ACC112 (cell line): ENCODE results near the gene TCF7L1.
"Not testable (repeated sequence)": the region's sequence is repeated elsewhere in the genome, so short reads cannot be mapped to it uniquely, and the experiment has no call there.

ENCODE experiments used
- H2AFZ ChIP-seq: fragments of 200-600 bp; sonication (generic); one replicate; pipeline ENCODE4 v1.6.0; 2017; ENCODE audit warnings: antibody characterized with exemption, low read length; ENCODE audit not compliant: unreplicated experiment
- H3K27ac ChIP-seq: fragments of 200-600 bp; sonication (generic); 2 replicates; pipeline ENCODE4 v1.5.1; 2014; ENCODE audit warnings: low read depth, mild to moderate bottlenecking, antibody characterized with exemption, low read length, moderate library complexity
- H3K27me3 ChIP-seq: fragments of 200-600 bp; sonication (generic); 2 replicates; pipeline ENCODE4 v1.6.1; 2014; ENCODE audit warnings: mild to moderate bottlenecking, antibody characterized with exemption, low read length, moderate library complexity, mixed read lengths; ENCODE audit not compliant: insufficient read depth
- H3K36me3 ChIP-seq: fragments of 200-600 bp; sonication (generic); 2 replicates; pipeline ENCODE4 v1.6.1; 2016; ENCODE audit warnings: mild to moderate bottlenecking, antibody characterized with exemption, low read length, moderate library complexity, mixed read lengths; ENCODE audit not compliant: insufficient read depth
- H3K4me1 ChIP-seq: fragments of 200-600 bp; sonication (generic); one replicate; pipeline ENCODE4 v1.6.1; 2016; ENCODE audit warnings: low read length, mixed read lengths; ENCODE audit not compliant: insufficient read depth, unreplicated experiment, control insufficient read depth
- H3K4me3 ChIP-seq: fragments of 200-600 bp; sonication (generic); 2 replicates; pipeline ENCODE4 v1.5.1; 2014; ENCODE audit warnings: mild to moderate bottlenecking, low read depth, low read length
- H3K79me2 ChIP-seq: fragments of 200-600 bp; sonication (generic); one replicate; pipeline ENCODE4 v1.6.0; 2016; ENCODE audit warnings: low read length; ENCODE audit not compliant: control insufficient read depth, unreplicated experiment, insufficient read depth

TCF7L1 gene

DNA sequence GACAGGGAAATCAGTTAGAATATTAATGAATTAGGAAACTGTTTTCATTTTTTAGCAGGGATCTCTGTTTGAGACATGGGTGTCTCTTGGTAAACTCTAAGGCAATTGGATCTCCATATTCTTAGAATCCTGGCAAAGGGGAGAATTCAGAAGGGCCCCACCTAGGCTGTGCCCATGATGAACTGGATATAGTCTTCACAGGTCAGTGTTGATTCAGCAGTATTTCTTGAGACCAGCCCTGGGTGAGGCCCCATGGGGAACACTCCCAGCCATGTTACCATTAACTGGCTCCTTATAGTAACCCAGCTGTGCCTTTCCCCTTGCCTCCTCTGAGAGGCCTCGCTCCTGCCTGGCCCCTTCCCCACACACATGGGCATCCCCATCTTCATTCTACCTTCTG is 76.7 kb downstream of the TCF7L1 start:
- H3K27me3 ChIP-seq, result no peaks in the 10 kb centered on the region; the same call in 1 of the 2 replicates
- no peaks in the 10 kb centered on the region for H3K36me3 ChIP-seq
- no peak overlapping the region for H2AFZ ChIP-seq
- H3K27ac ChIP-seq, result no peak overlapping the region
- H3K4me3 ChIP-seq, result no peak overlapping the region
- H3K79me2 ChIP-seq, result no peaks in the 10 kb centered on the region
- no peaks in the 10 kb centered on the region for H3K4me1 ChIP-seq

DNA sequence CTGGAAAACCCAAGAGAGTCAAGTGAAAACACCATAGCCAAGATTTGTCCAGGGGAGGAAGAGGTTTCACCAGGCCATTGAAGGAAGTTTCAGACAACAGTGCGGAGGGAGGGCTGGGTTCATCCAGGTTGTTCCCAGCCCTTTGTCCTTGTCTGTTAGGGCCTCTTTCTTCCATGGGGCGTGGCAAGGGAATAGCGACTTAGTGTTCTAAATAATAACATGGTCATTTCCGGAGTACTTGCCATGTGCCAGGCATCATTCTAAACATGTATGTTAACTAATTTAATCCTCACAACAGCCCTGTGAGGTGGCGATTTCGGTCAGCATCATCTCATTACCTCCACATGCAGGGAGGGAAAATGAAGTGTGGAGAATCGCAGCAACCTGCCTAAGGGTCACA is 77.3 kb downstream of the TCF7L1 start:
- Histone ChIP-seq H3K4me1 (no peaks in the 10 kb centered on the region), H3K27me3 (no peaks in the 10 kb centered on the region; the same call in 1 of the 2 replicates), H3K27ac (no peak overlapping the region), H3K4me3 (no peak overlapping the region), H3K36me3 (no peaks in the 10 kb centered on the region), H2AFZ (no peak overlapping the region), H3K79me2 (no peaks in the 10 kb centered on the region)

DNA sequence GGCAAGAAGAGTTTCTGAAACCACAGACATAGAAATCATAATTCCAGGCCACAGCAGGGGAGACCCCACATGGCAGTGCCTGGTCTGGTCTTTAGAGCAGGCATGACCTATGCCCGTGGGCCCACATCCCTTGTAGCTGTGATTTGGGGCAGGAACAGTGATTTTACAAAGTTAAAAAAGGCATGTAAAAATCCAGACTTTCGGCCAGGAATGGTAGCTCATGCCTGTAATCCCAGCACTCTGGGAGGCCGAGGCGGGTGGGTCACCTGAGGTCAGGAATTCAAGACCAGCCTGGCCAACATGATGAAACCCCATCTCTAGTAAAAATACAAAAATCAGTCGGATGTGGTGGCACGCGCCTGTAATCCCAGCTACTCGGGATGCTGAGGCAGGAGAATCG is 78.4 kb downstream of the TCF7L1 start:
- not testable (repeated sequence) for H3K4me3 ChIP-seq, H3K27me3 ChIP-seq, H2AFZ ChIP-seq, H3K79me2 ChIP-seq, H3K4me1 ChIP-seq, H3K27ac ChIP-seq, H3K36me3 ChIP-seq

DNA sequence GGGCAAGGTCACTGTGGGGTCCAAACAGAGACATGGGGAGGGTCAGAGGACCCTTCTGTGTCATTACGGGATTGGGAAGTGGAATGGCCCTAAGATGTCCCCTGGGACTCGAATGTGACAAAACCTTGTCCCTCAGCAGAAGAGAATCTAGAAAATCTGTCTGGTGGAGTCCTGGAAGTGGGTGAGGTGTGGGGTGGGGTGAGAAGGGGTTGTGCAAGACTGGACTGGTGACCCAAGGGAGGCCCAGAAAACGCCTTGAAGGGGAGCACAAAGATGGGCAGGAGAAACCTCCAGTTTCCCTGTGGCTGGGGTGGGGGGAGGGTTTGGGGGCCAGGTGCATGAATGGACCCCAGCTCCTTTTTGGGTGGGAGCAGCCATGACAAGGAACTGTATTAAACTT is 79.6 kb downstream of the TCF7L1 start:
- Histone ChIP-seq H3K36me3 (no peaks in the 10 kb centered on the region), H3K4me1 (peaks cover 6% of the 10 kb centered on the region), H3K4me3 (no peak overlapping the region), H3K27ac (no peak overlapping the region), H3K79me2 (no peaks in the 10 kb centered on the region), H3K27me3 (no peaks in the 10 kb centered on the region; the same call in 1 of the 2 replicates), H2AFZ (no peak overlapping the region)

DNA sequence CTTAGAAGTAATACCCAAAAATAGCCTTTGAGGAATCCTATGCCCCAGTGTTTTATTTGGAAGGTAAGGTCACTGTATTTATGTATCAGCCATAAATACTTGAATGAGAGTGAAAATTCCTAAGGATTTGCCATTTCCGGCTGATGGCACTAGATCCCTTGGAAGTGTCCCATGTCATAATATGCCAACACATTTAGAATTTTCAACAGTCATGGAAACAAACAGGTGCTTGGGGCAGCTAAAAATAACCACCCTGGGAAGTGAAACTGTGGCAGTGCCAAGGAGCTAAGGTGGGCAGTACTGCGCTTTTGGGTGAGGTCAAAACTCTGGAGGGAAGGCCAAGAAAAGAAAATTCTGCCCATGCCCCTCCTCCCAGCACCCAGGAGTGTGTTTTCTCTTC is 80.2 kb downstream of the TCF7L1 start:
- H3K4me3 ChIP-seq, result no peak overlapping the region
- no peak overlapping the region for H2AFZ ChIP-seq
- no peaks in the 10 kb centered on the region; the same call in 1 of the 2 replicates for H3K27me3 ChIP-seq
- H3K36me3 ChIP-seq, result no peaks in the 10 kb centered on the region
- H3K27ac ChIP-seq, result no peak overlapping the region
- peaks cover 6% of the 10 kb centered on the region for H3K4me1 ChIP-seq
- H3K79me2 ChIP-seq, result no peaks in the 10 kb centered on the region

DNA sequence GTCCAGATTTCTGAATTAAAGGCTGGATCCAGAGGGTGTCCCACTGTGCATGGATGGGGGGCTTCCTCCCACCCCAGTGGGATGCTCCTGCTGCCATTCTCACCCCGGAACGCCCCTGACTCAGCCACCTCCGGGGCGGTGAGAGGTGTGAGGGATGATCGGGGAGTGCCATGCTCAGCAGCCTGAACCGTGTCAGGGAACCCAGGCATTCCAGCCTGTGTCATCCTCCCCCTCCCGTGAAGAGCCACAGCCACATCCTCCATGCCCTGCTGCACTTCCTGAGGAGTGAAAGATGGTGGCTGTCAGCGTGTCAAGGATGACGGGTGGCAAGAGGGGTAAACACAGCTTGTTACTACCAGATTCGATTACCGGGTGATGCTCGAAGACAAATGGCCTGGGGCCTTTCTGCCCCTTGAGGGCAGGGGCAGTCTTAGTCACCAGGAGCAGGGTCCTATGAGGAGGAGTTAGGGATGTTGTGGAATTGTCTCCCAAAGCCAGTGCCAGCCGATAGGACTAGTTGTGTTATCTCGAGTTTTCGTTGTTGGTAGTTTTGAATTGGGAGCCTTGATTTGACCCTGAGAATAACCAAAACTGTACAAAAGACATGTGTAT is 80.8 kb downstream of the TCF7L1 start:
- peaks cover 6% of the 10 kb centered on the region for H3K4me1 ChIP-seq
- H3K4me3 ChIP-seq, result no peak overlapping the region
- H3K27ac ChIP-seq, result no peak overlapping the region
- no peaks in the 10 kb centered on the region for H3K36me3 ChIP-seq
- H2AFZ ChIP-seq, result no peak overlapping the region
- H3K79me2 ChIP-seq, result no peaks in the 10 kb centered on the region
- H3K27me3 ChIP-seq, result no peaks in the 10 kb centered on the region; the same call in 1 of the 2 replicates

DNA sequence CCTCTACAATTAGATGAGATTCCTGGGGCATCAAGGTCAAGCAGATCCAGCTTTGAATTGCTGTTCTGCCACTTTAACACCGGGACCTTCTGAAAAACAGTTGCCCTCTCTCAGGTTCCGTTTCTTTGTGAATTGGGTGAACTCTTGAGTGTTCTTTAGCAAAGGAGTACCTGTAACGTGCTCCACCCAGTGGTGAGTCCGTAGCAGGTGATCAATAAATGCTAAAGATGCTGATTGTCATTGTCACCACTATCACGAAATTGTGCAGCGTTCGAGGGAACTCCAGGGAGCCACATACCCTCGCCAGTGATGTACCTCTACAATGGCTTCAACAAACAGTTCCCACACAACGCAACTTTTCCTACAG is 81.9 kb downstream of the TCF7L1 start:
- no peaks in the 10 kb centered on the region for H3K36me3 ChIP-seq
- peaks cover 6% of the 10 kb centered on the region for H3K4me1 ChIP-seq
- no peak overlapping the region for H3K4me3 ChIP-seq

DNA sequence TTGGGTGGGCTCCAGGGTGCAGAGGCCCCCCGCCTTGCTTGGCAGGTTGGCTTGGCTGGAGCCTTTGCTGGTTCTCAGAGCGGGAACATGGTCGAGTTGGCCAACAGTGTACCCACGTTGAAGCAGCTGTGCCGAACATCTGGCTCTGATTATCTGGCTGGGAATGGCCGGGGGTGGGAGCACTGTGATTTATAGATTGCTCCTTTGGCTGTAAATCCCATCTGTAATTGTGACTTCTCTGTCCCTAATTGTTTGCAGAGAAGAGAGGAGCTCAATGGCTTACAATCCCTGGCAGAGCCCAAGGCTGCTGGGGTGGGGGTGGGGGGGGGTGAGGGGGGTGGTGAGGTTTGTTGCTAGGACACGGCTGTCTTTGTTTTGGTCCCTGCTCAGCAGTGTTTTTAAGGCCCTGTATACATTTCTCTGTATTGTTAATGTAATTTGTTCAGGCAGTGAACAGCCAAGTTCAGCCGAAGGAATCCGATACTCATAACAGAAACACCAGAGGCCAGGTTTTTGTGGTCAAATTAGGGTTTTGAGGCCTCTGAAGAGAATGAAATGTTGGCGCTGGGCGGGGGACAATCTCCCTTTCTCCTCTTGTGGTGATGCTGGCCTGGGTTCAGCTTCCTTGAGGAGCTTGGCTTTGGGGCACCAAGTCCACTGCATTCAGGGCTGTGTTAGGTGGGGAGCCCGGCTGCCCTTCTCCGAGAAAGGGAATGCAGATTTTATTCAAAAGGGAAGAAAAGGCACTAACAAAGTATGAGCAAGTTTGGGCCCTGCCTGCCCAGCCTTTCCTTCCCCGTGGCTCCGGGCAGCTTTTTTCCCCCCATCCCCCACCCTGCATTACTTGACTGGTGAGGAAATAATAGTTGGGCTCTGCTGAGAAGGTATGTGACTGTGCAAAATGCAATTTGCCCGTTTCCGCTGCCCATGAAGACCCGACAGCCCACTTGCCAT is 82.5 kb downstream of the TCF7L1 start:
- no peak overlapping the region for H2AFZ ChIP-seq
- no peaks in the 10 kb centered on the region for H3K36me3 ChIP-seq
- no peak overlapping the region for H3K4me3 ChIP-seq
- peaks cover 6% of the 10 kb centered on the region for H3K4me1 ChIP-seq
- peak overlapping the region; percentile 50 for H3K27ac ChIP-seq
- H3K79me2 ChIP-seq, result no peaks in the 10 kb centered on the region
- H3K27me3 ChIP-seq, result no peaks in the 10 kb centered on the region; the same call in 1 of the 2 replicates

More for the DNA sequence above, 81.9 kb downstream of the TCF7L1 start:
- H3K27me3 ChIP-seq, result no peaks in the 10 kb centered on the region; the same call in 1 of the 2 replicates
- H3K79me2 ChIP-seq, result no peaks in the 10 kb centered on the region
- no peak overlapping the region for H2AFZ ChIP-seq
- no peak overlapping the region for H3K27ac ChIP-seq

DNA sequence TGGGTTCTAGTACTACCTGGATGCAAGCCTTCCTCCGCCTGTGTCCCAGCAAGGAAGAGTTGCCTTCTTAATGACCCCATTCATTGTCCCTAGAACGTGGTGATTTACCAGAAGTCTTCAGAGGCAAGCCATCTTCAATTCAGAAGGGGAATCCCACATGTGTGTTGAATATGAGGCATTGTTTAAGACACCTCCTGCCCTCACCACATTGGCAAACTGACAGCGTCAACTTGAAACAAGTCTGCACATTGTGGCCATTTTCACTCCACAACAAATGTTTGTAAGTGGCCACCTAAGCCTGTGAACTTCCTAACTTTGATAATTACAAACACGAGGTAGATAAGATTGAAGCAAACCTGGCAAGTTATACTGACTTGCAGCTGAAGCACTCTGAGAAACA is 83.7 kb downstream of the TCF7L1 start:
- Histone ChIP-seq H3K36me3 (no peaks in the 10 kb centered on the region), H2AFZ (no peak overlapping the region), H3K27me3 (no peaks in the 10 kb centered on the region; the same call in 1 of the 2 replicates), H3K79me2 (no peaks in the 10 kb centered on the region), H3K4me1 (peaks cover 6% of the 10 kb centered on the region), H3K4me3 (no peak overlapping the region), H3K27ac (no peak overlapping the region)

DNA sequence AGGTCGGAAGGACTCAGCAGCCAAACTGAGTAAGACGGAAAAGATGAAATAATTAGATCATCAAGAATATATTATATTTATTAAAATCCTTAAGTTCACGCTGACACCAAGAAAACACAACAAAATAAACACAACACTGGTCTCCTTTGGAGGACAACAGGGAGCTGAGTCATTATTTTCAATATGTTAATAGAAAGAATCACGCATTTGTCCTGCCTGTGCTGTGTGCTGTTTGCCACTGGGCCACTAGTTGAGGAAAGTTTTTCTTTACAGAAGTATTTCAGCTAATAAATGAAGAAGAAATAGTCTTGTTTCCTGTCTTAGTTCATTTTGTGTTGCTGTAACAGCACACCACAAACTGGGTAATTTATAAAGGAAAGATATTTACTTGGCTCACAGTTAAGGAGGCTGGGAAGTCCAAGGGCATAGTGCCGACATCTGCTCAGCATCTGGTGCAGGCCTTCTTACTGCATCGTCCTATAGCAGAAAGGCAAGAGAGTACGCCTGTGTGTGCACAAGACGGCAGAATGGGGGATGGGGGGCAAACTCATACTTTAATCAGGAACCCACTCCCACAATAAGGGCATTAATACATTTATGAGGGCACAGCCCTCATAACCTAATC is 88.0 kb downstream of the TCF7L1 start:
- H3K27me3 ChIP-seq, result no peaks in the 10 kb centered on the region
- H3K79me2 ChIP-seq, result no peaks in the 10 kb centered on the region
- no peak overlapping the region for H3K27ac ChIP-seq
- no peaks in the 10 kb centered on the region for H3K36me3 ChIP-seq
- peaks cover 1% of the 10 kb centered on the region for H3K4me1 ChIP-seq
- H3K4me3 ChIP-seq, result no peak overlapping the region
- H2AFZ ChIP-seq, result no peak overlapping the region
